DMS153 treated with DMSO at 0.1 percent for 48 hours (cell line): ENCODE results near the gene SORCS2.
"Not testable (repeated sequence)": the region's sequence is repeated elsewhere in the genome, so short reads cannot be mapped to it uniquely, and the experiment has no call there.

ENCODE experiments used
- DNase-seq: peaks from one replicate; lab custom pipeline; 2025; ENCODE audit not compliant: unreplicated experiment; lab: John Stamatoyannopoulos, UW

Gene SORCS2

GRCh38 chr4:7435471-7436061 is 243.2 kb downstream of the SORCS2 start:
- no peak for DNase-seq

DNA sequence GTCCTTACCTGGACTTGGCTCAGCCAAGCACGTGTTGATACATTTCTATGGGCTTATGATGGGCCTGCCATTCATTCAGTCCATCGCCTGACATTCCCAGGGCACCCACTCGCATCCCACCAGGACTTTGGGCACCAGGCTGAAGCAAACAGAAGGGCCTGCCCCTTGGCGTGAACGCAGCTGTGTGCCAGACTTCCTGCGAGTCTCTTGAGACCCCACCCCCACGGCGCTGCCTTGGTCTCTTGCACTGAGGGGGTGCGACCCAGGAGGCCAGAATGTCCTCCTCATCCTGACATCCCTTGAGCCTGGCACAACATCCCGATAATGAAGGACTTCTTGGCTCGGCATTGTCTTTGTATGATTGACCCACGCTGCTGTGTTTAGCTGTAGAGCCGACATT is 243.9 kb downstream of the SORCS2 start:
- DNase-seq, result no peak

GRCh38 chr4:7439699-7440098 is 247.4 kb downstream of the SORCS2 start:
- DNase-seq, result no peak

GRCh38 chr4:7441201-7441600 is 248.9 kb downstream of the SORCS2 start:
- DNase-seq, result no peak

DNA sequence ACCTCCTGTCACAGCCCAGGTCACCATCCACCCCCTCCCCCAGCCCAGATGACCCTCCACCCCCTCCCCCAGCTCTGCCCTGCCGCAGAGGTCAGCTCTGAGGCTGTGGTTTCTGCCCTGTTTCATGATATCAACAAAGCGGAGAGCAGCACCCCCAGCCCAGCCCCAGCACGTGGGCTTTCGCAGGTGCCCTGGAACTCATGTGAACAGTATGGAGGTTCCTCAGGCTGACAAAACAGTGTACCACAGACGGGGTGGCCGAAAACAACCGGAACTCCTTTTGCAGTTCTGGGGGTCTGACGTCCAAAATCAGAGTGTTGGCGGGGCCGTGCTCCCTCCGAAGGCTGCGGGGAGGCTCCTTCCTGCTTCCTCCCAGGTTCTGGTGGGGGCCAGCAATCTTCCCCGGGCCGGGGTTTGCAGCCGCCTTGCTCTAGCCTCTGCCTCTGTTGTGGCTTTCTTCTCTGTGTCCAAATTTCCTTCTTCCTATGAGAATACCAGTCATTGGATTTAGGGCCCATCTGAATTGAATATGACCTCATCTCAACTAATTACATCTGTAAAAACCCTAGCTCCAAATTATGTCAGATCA is 250.3 kb downstream of the SORCS2 start:
- DNase-seq, result no peak

DNA sequence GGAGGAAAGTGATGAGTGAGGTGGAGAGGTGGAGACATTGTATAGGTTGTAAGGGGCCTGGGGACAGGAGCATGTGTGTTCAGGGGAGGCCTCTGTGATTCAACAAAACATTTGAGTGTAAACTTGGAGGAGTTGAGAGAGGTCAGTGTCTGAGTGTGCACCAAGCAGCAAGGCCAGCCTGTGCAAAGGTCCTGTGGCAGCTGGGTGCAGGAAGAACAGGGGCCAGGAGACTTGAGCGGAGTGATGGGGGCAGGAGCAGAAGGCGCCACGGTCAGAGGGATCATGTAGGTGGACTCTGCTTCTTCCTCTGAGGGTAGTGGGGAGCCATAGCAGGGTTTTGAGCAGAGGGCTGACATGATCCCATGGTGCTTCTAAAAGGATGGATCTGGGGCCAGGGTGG is 252.0 kb downstream of the SORCS2 start:
- DNase-seq, result no peak

DNA sequence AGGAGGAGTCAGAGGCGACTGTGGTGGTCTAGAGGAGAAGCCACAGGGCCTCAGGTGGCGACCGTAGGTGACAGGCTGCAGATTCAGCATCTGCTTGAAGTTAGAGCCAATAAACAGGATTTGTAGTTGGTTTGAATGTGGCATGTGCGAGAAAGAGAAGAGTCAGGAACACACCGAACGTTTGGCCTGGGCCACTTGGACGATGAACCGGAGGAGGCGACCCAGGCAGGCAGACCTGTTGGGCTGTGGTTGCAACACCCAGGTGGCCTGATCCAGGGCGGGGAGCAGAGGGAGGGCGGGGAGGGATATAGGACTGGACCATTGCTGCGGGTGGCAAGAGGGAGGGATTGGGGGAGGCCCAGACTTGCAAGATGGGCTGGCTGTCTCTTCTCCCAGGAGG is 252.4 kb downstream of the SORCS2 start:
- no peak for DNase-seq

DNA sequence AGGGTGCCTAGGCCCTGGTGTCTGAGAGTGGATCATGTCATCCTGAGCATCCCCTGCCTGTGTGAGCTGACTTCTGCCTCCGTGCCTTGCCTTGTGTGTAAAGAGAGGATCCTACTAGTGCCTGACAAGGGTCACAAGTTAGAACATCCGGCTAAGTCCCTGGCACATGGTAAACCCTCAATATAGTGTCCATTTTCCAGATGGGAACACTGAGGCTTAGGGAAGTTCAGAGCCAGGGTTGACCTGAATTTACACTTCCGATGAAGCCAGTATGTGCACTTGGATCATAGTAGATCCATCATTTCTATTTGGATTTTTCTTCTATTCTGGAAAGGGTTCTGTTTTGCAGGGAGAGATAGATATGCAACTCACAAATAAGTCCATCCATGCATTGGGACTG is 254.9 kb downstream of the SORCS2 start:
- no peak for DNase-seq

- DNase-seq, result no peak
Observed at GRCh38 chr4:7448036-7448435, 255.7 kb downstream of the SORCS2 start.

DNA sequence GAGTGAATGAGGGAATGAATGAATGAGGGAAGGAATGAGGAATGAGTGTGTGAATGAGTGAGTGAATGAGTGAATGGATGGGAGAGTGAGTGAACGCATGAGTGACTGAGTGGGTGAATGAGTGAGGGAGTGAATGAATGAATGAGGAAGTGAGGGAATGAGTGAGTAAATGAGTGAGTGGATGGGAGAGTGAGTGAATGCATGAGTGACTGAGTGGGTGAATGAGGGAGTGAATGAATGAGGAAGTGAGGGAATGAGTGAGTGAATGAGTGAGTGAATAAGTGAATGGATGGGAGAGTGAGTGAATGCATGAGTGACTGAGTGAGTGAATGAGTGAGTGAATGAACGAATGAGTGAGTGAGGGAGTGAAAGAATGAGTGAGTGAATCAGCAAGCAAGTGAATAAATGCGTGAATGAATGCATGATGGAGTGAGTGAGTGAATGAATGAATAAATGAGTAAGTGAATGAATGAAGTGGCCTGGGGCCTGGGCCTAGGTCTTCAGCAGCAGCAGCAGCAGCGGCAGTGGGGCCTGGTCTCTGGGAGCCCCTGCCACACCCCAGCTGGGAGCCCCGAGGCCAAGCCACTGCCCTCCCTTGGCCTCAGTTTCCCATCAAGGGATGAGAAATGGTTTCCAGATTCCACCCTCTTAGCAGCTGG is 258.6 kb downstream of the SORCS2 start:
- no peak for DNase-seq

- DNase-seq, result no peak
Observed at GRCh38 chr4:7451434-7451789, 259.1 kb downstream of the SORCS2 start.

DNA sequence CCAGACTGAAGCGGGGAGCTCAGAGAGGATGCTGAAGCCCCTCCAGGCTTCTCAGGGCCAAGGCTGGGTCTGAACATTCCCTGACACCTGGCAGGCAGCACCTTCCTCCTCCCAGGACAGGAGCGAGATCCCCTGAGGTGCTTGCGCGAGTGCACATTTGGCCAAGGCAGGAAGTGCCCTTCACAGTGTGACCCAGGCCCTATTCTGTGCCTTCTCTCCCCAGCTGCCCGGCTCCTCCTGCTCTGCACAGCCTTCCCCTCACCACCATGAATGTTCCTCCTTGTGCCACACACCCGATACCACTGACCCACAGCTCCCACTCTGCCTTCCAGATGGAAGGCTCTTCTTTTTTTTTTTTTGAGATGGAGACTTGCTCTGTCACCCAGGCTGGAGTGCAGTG is 259.5 kb downstream of the SORCS2 start:
- no peak for DNase-seq

- DNase-seq, result not testable (repeated sequence)
Observed at GRCh38 chr4:7452802-7453201, 260.5 kb downstream of the SORCS2 start.

- no peak for DNase-seq
Observed at GRCh38 chr4:7457201-7458065, 265.1 kb downstream of the SORCS2 start.

DNA sequence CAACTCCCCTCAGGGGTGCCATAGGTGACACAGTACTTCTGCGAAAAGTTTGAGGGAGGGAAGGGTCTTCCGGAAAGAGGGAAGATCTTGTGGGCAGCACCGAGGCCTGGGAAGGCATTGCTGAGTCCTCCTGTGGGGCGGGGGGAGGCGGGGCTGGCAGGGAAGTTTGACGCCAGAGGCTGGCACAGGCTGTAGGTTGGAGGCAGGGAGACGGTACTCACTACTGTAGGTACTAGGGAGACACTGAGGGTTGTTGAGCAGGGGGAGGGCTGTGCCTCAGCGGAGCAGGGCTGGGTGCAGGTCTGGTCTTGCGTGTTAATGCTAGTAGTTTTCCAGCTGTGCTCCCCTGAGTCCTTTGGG is 265.7 kb downstream of the SORCS2 start:
- DNase-seq, result no peak

GRCh38 chr4:7458477-7458876 is 266.1 kb downstream of the SORCS2 start:
- no peak for DNase-seq

DNA sequence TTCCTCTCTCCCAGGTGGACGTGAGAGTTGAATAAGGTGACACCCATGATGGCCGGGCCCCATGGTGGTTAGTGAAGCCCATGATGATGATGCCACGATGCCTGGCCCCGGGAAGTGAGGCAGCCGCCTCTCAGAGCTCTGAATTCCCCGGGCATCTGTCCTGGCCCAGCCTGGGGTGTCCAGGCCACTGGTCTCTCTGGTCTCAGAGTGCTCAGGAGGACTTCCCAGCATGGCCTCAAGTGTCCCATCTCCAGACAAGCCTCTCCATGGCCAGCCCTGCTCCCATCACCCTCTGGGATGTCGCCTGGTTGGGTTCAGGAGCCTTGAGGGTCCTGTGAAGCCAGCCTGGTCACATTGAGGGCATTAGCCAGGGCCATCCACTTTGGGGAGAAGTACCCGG is 267.1 kb downstream of the SORCS2 start:
- no peak for DNase-seq

- DNase-seq, result no peak
Observed at GRCh38 chr4:7460566-7460965, 268.2 kb downstream of the SORCS2 start.

GRCh38 chr4:7461230-7461629 is 268.9 kb downstream of the SORCS2 start:
- DNase-seq, result no peak

GRCh38 chr4:7462509-7462971 is 270.2 kb downstream of the SORCS2 start:
- peak; percentile 14 for DNase-seq

GRCh38 chr4:7463566-7464258 is 271.4 kb downstream of the SORCS2 start:
- no peak for DNase-seq
